ENCODE results near the gene ASIC3. TPM values are rescaled to one million over a fixed set of nuclear protein-coding genes. Genes with fewer than 3 reads are reported as not detected.

Gene ASIC3
- total RNA-seq, 4 donors from 2014 or later: 2.5 to 10.7 (median 5.0) TPM

DNA sequence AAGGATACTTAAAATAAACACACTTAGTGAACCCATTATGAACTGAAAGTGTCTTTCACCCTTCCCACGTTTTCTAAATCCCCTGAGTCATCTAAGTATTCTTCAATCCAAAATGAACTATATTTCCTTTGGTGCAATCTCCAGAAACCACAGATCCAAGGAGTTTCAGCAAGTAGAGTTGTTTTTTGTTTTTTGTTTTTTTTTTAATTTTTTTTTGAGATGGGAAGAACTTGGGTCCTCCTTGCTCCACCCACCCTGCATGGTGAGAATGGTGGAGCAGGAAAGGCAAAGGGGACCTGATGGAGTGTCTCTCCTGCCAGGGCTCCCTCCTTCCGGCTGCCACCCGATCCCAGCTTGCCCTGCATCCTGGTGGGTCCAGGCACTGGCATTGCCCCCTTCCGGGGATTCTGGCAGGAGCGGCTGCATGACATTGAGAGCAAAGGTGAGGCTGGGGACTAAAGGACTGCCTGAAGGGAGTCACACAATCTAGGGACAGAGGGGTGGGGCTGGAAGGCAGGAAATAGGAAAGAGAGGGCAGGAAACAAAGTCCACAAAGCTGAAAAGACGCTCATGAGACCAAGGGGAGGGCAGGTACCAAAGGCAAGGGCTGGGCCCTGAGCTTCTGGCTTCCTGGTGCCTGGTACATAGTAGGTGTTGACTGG lies 36.2 kb upstream of the ASIC3 start:
- peak overlapping the region in 3 of 4 donors; percentile 36 to 79 (median 59) for H3K27ac ChIP-seq
- no peaks in the 10 kb centered on the region for H3K9me3 ChIP-seq
- H3K4me3 ChIP-seq: no peak overlapping the region
- H3K4me1 ChIP-seq: peaks cover 0 to 30% (median 3%) of the 10 kb centered on the region in 4 donors
- DNase-seq: peak in 2 of 3 donors; percentile 72 to 84
- TF ChIP-seq, protein P1, sequence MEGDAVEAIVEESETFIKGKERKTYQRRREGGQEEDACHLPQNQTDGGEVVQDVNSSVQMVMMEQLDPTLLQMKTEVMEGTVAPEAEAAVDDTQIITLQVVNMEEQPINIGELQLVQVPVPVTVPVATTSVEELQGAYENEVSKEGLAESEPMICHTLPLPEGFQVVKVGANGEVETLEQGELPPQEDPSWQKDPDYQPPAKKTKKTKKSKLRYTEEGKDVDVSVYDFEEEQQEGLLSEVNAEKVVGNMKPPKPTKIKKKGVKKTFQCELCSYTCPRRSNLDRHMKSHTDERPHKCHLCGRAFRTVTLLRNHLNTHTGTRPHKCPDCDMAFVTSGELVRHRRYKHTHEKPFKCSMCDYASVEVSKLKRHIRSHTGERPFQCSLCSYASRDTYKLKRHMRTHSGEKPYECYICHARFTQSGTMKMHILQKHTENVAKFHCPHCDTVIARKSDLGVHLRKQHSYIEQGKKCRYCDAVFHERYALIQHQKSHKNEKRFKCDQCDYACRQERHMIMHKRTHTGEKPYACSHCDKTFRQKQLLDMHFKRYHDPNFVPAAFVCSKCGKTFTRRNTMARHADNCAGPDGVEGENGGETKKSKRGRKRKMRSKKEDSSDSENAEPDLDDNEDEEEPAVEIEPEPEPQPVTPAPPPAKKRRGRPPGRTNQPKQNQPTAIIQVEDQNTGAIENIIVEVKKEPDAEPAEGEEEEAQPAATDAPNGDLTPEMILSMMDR (IDR thresholded peaks at IDR 0.05): peak in 3 of 6 experiments; percentile 24 to 57 (median 32)
- peak in 1 of 2 donors; percentile 20 for TF ChIP-seq POLR2A (IDR thresholded peaks at IDR 0.05)
- no peaks in the 10 kb centered on the region for H3K27me3 ChIP-seq
- H3K36me3 ChIP-seq: no peaks in the 10 kb centered on the region

- Histone ChIP-seq H3K4me3 (no peak overlapping the region), H3K9me3 (no peaks in the 10 kb centered on the region), H3K27me3 (no peaks in the 10 kb centered on the region), H3K27ac (peak overlapping the region in 3 of 4 donors; percentile 59 to 79 (median 72)), H3K36me3 (no peaks in the 10 kb centered on the region), H3K4me1 (peaks cover 1 to 34% (median 6%) of the 10 kb centered on the region in 4 donors)
- no peak for DNase-seq
- no peak for TF ChIP-seq POLR2A (IDR thresholded peaks at IDR 0.05)
- TF ChIP-seq, protein P1 (IDR thresholded peaks at IDR 0.05): peak in 4 of 6 experiments; percentile 14 to 28 (median 18)
Observed at GRCh38 chr7:151012911-151013347, 35.4 kb upstream of the ASIC3 start.

- Histone ChIP-seq H3K4me1 (peaks cover 5 to 35% (median 9%) of the 10 kb centered on the region in 4 donors), H3K27me3 (no peaks in the 10 kb centered on the region), H3K9me3 (no peaks in the 10 kb centered on the region), H3K27ac (peak overlapping the region in 2 of 4 donors; percentile 72 to 79), H3K36me3 (no peaks in the 10 kb centered on the region), H3K4me3 (peak overlapping the region; percentile 26 to 48 (median 38))
- no peak for TF ChIP-seq POLR2A (IDR thresholded peaks at IDR 0.05)
- TF ChIP-seq, protein P1 (IDR thresholded peaks at IDR 0.05): no peak
- DNase-seq: no peak
Observed at GRCh38 chr7:151013356-151013732, 35.0 kb upstream of the ASIC3 start.

- no peaks in the 10 kb centered on the region for H3K36me3 ChIP-seq
- DNase-seq: peak; percentile 70 to 95 (median 94)
- no peaks in the 10 kb centered on the region for H3K9me3 ChIP-seq
- no peaks in the 10 kb centered on the region for H3K27me3 ChIP-seq
- TF ChIP-seq, protein P1 (IDR thresholded peaks at IDR 0.05): peak in 2 of 6 experiments; percentile 3 to 9
- no peak for TF ChIP-seq POLR2A (IDR thresholded peaks at IDR 0.05)
- H3K27ac ChIP-seq: peak overlapping the region in 3 of 4 donors; percentile 57 to 79 (median 72)
- peaks cover 6 to 39% (median 13%) of the 10 kb centered on the region in 4 donors for H3K4me1 ChIP-seq
- peak overlapping the region; percentile 26 to 48 (median 38) for H3K4me3 ChIP-seq
Observed at GRCh38 chr7:151013733-151014497, 34.4 kb upstream of the ASIC3 start.

DNA sequence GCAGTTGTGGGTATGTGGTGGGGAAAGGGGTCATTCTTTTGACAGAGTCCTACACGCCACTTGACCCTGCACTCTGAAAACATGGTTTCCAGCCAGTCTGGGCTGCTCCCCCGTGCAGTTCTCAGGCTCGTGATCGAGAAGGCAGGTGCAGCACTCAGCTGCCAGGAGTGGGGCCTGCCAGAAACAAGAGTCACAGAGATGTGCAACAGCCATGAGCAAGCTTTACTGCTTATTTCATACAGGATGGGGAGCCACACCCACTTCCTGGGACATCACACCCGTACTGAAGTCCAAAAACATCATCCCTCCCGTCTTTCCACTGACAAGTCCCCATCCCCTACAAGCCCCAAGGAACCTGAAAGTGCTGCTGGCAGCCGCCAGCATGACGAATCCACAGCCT lies 33.4 kb upstream of the ASIC3 start:
- H3K27me3 ChIP-seq: no peaks in the 10 kb centered on the region
- no peaks in the 10 kb centered on the region for H3K36me3 ChIP-seq
- no peak for TF ChIP-seq POLR2A (IDR thresholded peaks at IDR 0.05)
- TF ChIP-seq, protein P1 (IDR thresholded peaks at IDR 0.05): no peak
- no peaks in the 10 kb centered on the region for H3K9me3 ChIP-seq
- H3K4me1 ChIP-seq: peaks cover 6 to 43% (median 17%) of the 10 kb centered on the region in 4 donors
- DNase-seq: peak in 1 of 3 donors; percentile 40
- peak overlapping the region in 1 of 4 donors; percentile 72 for H3K27ac ChIP-seq
- no peak overlapping the region for H3K4me3 ChIP-seq

All from Peyer's patch (tissue), 4 donors.